GM12878 (cell line): Measurements from ENCODE around the gene UBASH3A. TPM values are rescaled to one million over a fixed set of nuclear protein-coding genes. Genes with fewer than 3 reads are reported as not detected.
A peak's percentile ranks its signal among the peaks of the same experiment; 100 is the strongest.

Experiments
- ATAC-seq: fragments of 200-7000 bp; cut with Tn5 transposase; 3 replicates; pipeline ENCODE4 v1.9.1; 2020; ENCODE audit warnings: mild to moderate bottlenecking, moderate library complexity
- BruUV-seq: library from RNA; stranded (reverse); fragments of 400-500 nt; replicated peaks from 2 replicates; lab custom pipeline; 2021; lab: Mats Ljungman, UMichigan
- CTCF ChIA-PET: fragments of 300-600 bp; sonication (Branson Sonifier 250); formaldehyde crosslinking; extraction: SDS; loops from one replicate; lab custom pipeline; 2021; ENCODE audit warnings: inconsistent platforms; lab: Yijun Ruan, JAX
- POLR2A ChIA-PET: fragments of 350-600 bp; formaldehyde crosslinking; extraction: SDS; loops from one replicate; lab custom pipeline; 2021; ENCODE audit warnings: inconsistent platforms; lab: Charles Lee
- RAD21 ChIA-PET: fragments of 300-600 bp; sonication (Branson Sonifier 250); formaldehyde crosslinking; loops from one replicate; lab custom pipeline; 2023; ENCODE audit warnings: antibody characterized with exemption; ENCODE audit not compliant: unreplicated experiment; lab: Charles Lee
- SMC1A ChIA-PET: fragments of 300-600 bp; sonication (Branson Sonifier 250); formaldehyde crosslinking; loops from one replicate; lab custom pipeline; 2023; ENCODE audit not compliant: unreplicated experiment, uncharacterized antibody; lab: Charles Lee
- DNase-seq: peaks from one replicate; pipeline ENCODE4 v3.0.0-alpha.2; 2011; ENCODE audit warnings: low read depth, low spot score
- FAIRE-seq: peaks from 3 replicates; lab custom pipeline; 2011; peaks lifted over from hg19 to GRCh38; lab: Jason Lieb, UNC
- H2AFZ ChIP-seq: 2 replicates; pipeline ENCODE4 v1.6.0; 2011; ENCODE audit warnings: low read depth, low read length, control low read depth; ENCODE audit not compliant: control insufficient read depth
- H3K27ac ChIP-seq: 2 replicates; pipeline ENCODE4 v1.5.1; 2011; ENCODE audit warnings: control low read depth; ENCODE audit not compliant: control insufficient read depth, insufficient read depth
- H3K27me3 ChIP-seq, 2 experiments: replicated peaks in 1 of 2; 2 replicates each; pipeline versions ENCODE4 v1.6.0 to v1.6.1; 2011; ENCODE audit warnings: low read length in 1 of 2; ENCODE audit not compliant: control insufficient read depth in 2 of 2, insufficient read depth in 2 of 2
- H3K36me3 ChIP-seq, 2 experiments: 2 replicates each; pipeline ENCODE4 v1.5.1; 2011; ENCODE audit warnings: low read length in 1 of 2; ENCODE audit not compliant: control insufficient read depth in 2 of 2, insufficient read depth in 2 of 2
- H3K4me1 ChIP-seq: 2 replicates; pipeline ENCODE4 v1.6.1; 2011; ENCODE audit warnings: mild to moderate bottlenecking, low read length, moderate library complexity, mixed read lengths; ENCODE audit not compliant: control insufficient read depth, insufficient read depth
- H3K4me2 ChIP-seq: 2 replicates; pipeline ENCODE4 v1.6.0; 2011; ENCODE audit warnings: control low read depth; ENCODE audit not compliant: control insufficient read depth, insufficient read depth
- H3K4me3 ChIP-seq: fragments of 200-600 bp; sonication (generic); 2 replicates; pipeline ENCODE4 v1.5.1; 2016
- H3K79me2 ChIP-seq: 2 replicates; pipeline ENCODE4 v1.6.0; 2011; ENCODE audit warnings: low read length; ENCODE audit not compliant: control insufficient read depth, insufficient read depth
- H3K9ac ChIP-seq: 2 replicates; pipeline ENCODE4 v1.8.0; 2011; ENCODE audit warnings: low read length, control low read depth, mixed read lengths; ENCODE audit not compliant: control insufficient read depth, insufficient read depth
- H3K9me3 ChIP-seq: replicated peaks from 3 replicates; pipeline ENCODE4 v1.5.1; 2011; ENCODE audit warnings: mild to moderate bottlenecking, low read length; ENCODE audit not compliant: control insufficient read depth, insufficient read depth
- H4K20me1 ChIP-seq: 2 replicates; pipeline ENCODE4 v1.6.0; 2011; ENCODE audit not compliant: control insufficient read depth, insufficient read depth
- BMI1 ChIP-seq: fragments of 450-650 bp; IDR thresholded peaks from 2 replicates; pipeline ENCODE4 v1.6.1; 2016; ENCODE audit warnings: mild to moderate bottlenecking, moderate library complexity, borderline replicate concordance
- IKZF2 ChIP-seq, 2 experiments: fragments of 450-650 bp; IDR thresholded peaks; 2 replicates each; pipeline ENCODE4 v1.6.1; 2017; ENCODE audit warnings: mild to moderate bottlenecking in 2 of 2, moderate library complexity in 2 of 2
- RB1 ChIP-seq: fragments of 450-650 bp; formaldehyde crosslinking; IDR thresholded peaks from 2 replicates; pipeline ENCODE4 v1.6.1; 2017; ENCODE audit warnings: mild to moderate bottlenecking, borderline replicate concordance
- RCOR1 ChIP-seq: conservative IDR thresholded peaks from 2 replicates; pipeline ENCODE4 v1.6.1; 2012; ENCODE audit warnings: low read depth, low read length, improper control_type of control experiment
- ZNF622 ChIP-seq: fragments of 450-650 bp; IDR thresholded peaks from 2 replicates; pipeline ENCODE4 v1.6.1; 2017; ENCODE audit warnings: mild to moderate bottlenecking, inconsistent platforms
- WGBS: methylation state at CpG from one replicate; pipeline ENCODE4 v1.1.6; 2016; ENCODE audit warnings: low lambda C conversion rate; ENCODE audit not compliant: insufficient replicate concordance, insufficient coverage; ENCODE audit errors: missing lambda C conversion rate; 5-methylcytosine and 5-hydroxymethylcytosine counted together
- in situ Hi-C: fragments of 300-500 bp; cut with MboI; formaldehyde crosslinking; loops from 9 replicates; pipeline ENCODE4 v1.14.3; 2018; ENCODE audit warnings: mixed read lengths
- intact Hi-C: fragments of 100-400 bp; cut with micrococcal nuclease; formaldehyde crosslinking; loops from one replicate; pipeline ENCODE4 v1.14.2; 2022; ENCODE audit not compliant: unreplicated experiment
- polyA plus RNA-seq, 11 experiments: library from polyadenylated mRNA; depleted of rRNA in 4 of 11; unstranded in 6 of 11; stranded (reverse) in 5 of 11; fragments of >200 nt; fragmentation: Nextera tagmentation in 4 of 11; fragmentation: Illumina TruSeq in 1 of 11; extraction: Ambion mirVana in 4 of 11; extraction: Trizol in 1 of 11; gene quantifications; 1 replicate in 1 of 11; 2 replicates in 10 of 11; pipeline versions ENCODE4 v1.2.1 to v1.2.3, GENCODE V29; 2011 to 2016; ENCODE audit warnings: inconsistent platforms in 2 of 11, missing spikeins in 2 of 11, low read depth in 1 of 11
- total RNA-seq, 4 experiments: library from RNA; depleted of rRNA in 3 of 4; stranded (reverse); fragments of >200 nt in 3 of 4; fragmentation: Illumina TruSeq in 1 of 4; extraction: Trizol in 1 of 4; gene quantifications; 2 replicates each; pipeline versions ENCODE4 v1.2.1 to v1.2.3, GENCODE V29; 2013 to 2021
- TF ChIP-seq, protein P1 (sequence below): fragments of 450-650 bp; IDR thresholded peaks from 2 replicates; pipeline ENCODE4 v1.6.1; 2017; ENCODE audit warnings: mild to moderate bottlenecking, moderate library complexity

Gene UBASH3A
- total and polyA plus RNA-seq, 10 of the 15 experiments (the other 5 are each of a cell fraction or from before 2014, with no cell fraction given), result 0.04 to 0.39 (median 0.23) TPM; not detected in 1

DNA sequence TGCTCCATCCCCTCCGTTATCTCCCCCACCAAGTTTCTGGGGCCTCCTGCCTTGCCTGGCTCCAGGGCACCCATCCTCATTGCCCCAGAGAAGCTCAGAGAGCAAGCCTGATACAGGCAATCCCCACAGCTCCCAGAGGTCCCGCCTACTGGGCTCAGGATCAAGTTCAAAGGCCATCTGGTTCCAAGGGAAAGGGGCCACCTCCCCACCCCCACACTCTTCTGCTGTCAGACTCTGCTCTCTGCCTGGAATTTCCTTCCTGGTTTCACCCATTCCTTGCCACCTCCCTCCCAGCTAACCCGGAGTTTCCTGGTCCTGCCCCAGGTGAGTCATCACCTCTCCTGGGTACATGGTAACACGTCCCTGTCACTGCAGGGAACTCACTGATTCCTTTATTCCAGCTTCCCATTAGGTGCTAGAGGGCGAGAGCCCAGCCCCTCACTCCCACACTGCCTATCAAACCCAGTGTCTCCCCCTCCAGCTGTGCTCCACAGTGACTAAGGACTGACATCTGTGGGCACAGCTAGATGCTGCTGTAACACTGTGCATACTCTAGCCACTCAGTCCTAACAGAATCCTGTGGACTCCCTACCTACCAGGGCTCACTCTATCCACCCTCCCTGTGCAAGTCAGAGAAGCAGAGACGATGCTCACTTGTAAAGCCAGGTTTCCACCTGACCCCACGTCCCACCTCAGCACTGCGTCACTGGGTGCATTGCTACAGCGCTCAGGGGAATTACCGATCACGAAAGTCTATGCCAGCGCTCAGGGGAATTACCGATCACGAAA, 70.5 kb downstream of the UBASH3A start (continued):
- TF ChIP-seq, protein P1, sequence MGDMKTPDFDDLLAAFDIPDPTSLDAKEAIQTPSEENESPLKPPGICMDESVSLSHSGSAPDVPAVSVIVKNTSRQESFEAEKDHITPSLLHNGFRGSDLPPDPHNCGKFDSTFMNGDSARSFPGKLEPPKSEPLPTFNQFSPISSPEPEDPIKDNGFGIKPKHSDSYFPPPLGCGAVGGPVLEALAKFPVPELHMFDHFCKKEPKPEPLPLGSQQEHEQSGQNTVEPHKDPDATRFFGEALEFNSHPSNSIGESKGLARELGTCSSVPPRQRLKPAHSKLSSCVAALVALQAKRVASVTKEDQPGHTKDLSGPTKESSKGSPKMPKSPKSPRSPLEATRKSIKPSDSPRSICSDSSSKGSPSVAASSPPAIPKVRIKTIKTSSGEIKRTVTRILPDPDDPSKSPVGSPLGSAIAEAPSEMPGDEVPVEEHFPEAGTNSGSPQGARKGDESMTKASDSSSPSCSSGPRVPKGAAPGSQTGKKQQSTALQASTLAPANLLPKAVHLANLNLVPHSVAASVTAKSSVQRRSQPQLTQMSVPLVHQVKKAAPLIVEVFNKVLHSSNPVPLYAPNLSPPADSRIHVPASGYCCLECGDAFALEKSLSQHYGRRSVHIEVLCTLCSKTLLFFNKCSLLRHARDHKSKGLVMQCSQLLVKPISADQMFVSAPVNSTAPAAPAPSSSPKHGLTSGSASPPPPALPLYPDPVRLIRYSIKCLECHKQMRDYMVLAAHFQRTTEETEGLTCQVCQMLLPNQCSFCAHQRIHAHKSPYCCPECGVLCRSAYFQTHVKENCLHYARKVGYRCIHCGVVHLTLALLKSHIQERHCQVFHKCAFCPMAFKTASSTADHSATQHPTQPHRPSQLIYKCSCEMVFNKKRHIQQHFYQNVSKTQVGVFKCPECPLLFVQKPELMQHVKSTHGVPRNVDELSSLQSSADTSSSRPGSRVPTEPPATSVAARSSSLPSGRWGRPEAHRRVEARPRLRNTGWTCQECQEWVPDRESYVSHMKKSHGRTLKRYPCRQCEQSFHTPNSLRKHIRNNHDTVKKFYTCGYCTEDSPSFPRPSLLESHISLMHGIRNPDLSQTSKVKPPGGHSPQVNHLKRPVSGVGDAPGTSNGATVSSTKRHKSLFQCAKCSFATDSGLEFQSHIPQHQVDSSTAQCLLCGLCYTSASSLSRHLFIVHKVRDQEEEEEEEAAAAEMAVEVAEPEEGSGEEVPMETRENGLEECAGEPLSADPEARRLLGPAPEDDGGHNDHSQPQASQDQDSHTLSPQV, result no peak
- TF ChIP-seq RB1, result no peak
- TF ChIP-seq ZNF622, result no peak

DNA sequence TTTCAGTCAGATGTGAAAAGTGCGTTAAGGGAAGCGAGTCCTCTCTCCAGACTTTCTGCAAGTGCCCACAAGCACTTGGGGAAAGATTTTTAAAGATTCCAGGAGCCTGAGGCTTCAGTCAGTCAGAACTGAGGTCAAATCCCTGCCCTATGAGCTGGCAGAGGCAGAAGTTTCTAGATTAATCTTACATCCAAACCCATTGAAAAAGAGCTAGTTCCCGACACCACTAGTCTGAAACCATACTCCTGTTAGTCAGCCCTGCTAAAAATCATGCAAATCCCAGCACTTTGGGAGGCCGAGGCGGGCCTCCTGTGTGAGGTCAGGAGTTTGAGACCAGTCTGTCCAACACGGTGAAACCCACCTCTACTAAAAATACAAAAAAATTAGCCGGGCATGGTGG, 71.3 kb downstream of the UBASH3A start:
- no peak for FAIRE-seq
- CTCF ChIA-PET, result interaction anchor here (0.7 to 6.4 kb wide), 5 partner anchors 10 to 61 kb away, joined by 3 to 71 read pairs (median 5); no protein-coding TSS in a partner anchor
- Histone ChIP-seq H3K9me3 (no peaks in the 10 kb centered on the region; the same call in 2 of the 3 replicates), H3K4me2 (peak overlapping the region; percentile 57), H3K79me2 (no peaks in the 10 kb centered on the region), H3K27ac (peak overlapping the region; percentile 15; the same call in 1 of the 2 replicates), H3K27me3 (no peaks in the 10 kb centered on the region), H3K36me3 (no peaks in the 10 kb centered on the region), H3K4me3 (no peak overlapping the region), H3K9ac (no peak overlapping the region), H3K4me1 (peaks cover 48% of the 10 kb centered on the region), H4K20me1 (no peaks in the 10 kb centered on the region), H2AFZ (no peak overlapping the region)
- DNase-seq, result no peak
- in situ Hi-C loops, result no loop called here
- WGBS, result 36% methylated on average over 7 of the region's 7 CpGs
- SMC1A ChIA-PET, result interaction anchor here (0.6 to 5.2 kb wide), 8 partner anchors 7 to 251 kb away, joined by 3 to 50 read pairs (median 5); no protein-coding TSS in a partner anchor
- ATAC-seq, result peak; percentile 2
- intact Hi-C loops, result no loop called here
- POLR2A ChIA-PET, result interaction anchor here (0.8 to 2.0 kb wide), 2 partner anchors 60 to 63 kb away, joined by 3 to 7 read pairs; no protein-coding TSS in a partner anchor
- RAD21 ChIA-PET, result interaction anchor here (0.6 to 7.1 kb wide), 8 partner anchors 8 to 831 kb away, joined by 3 to 58 read pairs (median 4); no protein-coding TSS in a partner anchor
- peak in 1 of 2 experiments; percentile 28; a peak in 1 of 4 replicates for TF ChIP-seq IKZF2 (IDR thresholded peaks at IDR 0.05)
- TF ChIP-seq BMI1, result no peak
- 0 out of 2 replicates have a peak, but pooled peaks have one; percentile 5 for TF ChIP-seq RCOR1
- no TSS peak for BruUV-seq
